ENCODE results near the gene CDK5R2.
"Not testable (repeated sequence)": the region's sequence is repeated elsewhere in the genome, so short reads cannot be mapped to it uniquely, and the experiment has no call there.

CDK5R2 gene

DNA sequence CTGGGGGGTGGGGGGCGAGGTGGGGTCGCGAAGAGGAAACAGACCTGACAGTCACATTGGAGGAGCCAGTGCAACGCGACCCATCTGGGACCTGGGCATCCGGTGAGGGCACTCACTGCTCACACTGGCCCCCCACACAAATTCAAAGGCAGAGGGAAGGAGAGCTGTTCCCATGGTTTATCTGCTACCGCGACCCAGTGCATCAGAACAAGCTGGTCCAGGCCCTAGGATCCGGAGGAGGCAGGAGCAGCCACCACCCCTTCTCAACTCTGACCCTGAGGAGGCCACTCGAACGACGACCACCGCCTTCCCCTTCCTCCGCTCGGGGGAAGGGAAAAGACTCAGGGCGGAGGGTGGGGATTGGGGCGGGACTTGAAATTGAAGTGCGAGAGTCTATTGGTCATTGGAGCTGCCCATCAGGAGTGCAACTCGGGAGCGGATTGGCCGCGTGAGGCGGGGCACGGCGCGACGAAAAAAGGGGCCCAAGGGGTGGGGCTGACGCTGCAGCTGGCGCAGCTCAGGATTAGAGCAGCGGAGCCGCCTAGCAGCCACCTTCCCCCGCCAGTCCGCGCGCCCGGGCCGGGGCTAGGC lies at the start of gene CDK5R2:
Gene CDK5R2, plus strand, starts transcription at position 526 of the 591 bp plus-strand sequence. CDS start 155 bp downstream, outside the sequence.
- peak; percentile 72 to 79 for DNase-seq (ENCODE audit: low read depth in 2 of 2)

DNA sequence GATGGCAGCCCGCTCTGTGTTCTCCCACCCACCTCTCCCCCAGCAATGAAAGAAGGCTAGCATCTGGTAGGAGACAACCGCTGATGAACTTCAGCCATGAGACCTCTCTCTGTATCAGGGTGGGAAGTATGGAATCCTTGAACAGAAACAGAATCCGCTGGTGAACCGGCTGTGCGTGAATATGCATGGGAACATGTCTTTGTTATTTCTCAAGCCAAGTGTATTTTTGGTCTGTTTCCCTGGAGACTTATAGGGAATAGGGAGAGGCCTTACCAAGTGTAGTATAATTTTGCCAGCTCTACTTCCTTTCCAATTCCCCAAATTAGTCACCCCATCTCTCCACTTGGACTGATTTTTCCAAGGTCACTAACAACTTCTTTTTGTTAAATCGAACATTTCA lies 48.7 kb upstream of the CDK5R2 start:
- no peak for DNase-seq (ENCODE audit: low read depth in 2 of 2)

DNA sequence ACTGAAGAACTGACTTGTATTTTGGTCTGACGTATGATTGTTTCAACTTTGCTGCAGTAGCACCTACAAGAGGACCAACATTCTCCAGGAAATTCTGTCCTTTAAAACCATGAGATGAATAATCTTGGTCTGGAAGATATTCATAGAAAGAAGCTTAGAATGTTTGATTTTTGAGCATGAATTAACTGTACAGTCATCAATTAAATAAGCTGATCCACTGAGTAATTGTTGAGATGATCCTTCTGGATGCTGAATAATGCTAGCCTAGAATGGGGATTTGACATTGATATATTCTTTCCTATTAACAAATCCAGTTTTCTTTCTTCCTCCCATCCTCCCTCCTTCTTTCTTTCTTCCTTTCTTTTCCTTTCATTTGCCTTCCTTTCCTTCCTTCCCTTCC lies 39.0 kb upstream of the CDK5R2 start:
- DNase-seq (ENCODE audit: low read depth in 2 of 2), result no peak

DNA sequence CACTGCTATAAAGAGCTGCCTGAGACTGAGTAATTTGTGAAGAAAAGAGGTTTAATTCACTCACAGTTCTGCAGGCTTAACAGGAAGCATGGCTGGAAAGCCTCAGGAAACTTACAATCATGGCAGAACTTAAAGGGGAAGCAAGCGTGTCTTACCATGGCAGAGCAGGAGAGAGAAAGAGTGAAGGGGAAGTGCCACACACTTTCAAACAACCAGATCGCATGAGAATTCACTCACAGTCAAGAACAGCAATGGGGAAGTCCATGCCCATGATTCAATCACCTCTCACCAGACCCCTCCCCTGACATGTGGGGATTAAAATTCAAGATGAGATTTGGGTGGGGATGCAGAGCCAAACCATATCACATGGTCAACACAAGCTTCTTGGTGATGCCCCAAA lies 34.7 kb upstream of the CDK5R2 start:
- DNase-seq (ENCODE audit: low read depth in 2 of 2), result no peak

DNA sequence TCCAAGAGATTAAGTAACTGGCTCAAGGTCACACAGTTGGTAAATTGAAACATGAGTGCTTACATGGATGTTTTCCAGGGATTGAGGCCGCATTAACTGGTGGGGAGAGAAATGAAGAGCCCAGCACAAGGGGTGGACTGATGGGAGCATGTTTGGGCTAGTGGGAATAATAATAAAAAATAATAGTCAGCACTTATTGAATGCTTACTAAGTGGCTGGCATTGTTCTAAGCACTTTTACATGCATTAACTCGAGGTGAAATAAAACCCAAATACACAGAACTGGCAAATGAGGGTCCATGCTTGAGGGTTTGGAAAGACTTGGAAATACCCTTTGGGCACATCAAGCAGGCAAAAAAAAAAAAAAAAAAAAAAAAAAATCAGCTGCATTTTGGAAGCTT lies 34.0 kb upstream of the CDK5R2 start:
- no peak for DNase-seq (ENCODE audit: low read depth in 2 of 2)

DNA sequence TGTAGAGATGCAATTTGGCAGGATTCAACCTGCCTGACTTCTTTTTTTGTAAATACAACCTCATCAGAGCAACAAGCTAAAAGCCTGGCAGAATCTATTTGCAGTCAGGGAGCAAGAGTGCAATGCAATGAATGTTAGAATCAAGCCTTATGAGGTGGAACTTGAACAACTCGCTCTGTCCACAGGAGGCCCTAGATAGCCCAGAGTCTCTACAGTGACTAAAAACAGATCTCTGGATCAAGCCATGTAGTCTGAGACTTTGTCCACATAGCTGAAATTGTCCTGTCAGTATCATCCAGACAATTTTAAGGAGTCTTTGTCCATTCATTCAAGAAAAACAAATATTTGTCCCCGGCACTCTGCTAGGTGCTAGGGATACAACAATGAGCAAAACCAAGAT lies 32.0 kb upstream of the CDK5R2 start:
- no peak for DNase-seq (ENCODE audit: low read depth in 2 of 2)

DNA sequence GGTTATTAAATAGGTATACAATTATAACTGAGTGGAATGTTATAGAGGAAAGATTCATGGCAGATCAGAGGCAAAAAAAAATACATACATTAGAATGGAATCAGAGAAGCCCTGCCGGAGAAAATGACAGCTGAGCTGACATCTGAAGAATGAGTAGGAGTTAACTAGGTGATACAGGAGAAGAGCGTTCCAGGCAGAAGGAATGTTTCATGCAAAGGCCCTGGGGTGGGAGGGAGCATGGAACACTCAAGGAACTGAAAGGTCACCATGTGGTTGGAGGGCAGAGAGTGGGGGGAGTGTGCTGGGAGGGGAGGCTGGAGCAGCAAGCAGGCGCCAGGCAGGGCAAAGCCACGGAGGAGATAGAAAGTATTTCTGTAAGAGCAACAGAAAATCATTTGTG lies 31.6 kb upstream of the CDK5R2 start:
- no peak for DNase-seq (ENCODE audit: low read depth in 2 of 2)

DNA sequence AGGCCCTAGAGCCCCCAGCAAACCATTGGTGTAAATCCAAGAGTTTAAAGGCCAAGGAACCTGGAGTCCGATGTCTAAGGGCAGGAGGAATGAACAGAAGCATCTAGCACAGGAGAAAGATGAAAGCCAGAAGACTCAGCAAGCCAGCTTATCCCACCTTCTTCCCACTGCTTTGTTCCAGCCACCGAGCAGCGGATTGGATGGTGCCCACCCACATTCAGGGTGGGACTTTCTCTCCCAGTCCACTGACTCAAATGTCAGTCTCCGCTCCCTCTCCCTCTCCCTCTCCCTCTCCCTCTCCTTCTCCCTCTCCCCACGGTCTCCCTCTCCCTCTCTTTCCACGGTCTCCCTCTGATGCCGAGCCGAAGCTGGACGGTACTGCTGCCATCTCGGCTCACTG lies 29.0 kb upstream of the CDK5R2 start:
- DNase-seq (ENCODE audit: low read depth in 2 of 2), result not testable (repeated sequence)

GRCh38 chr2:218931751-218932150 lies 27.7 kb upstream of the CDK5R2 start:
- DNase-seq (ENCODE audit: low read depth in 2 of 2), result not testable (repeated sequence)

- DNase-seq (ENCODE audit: low read depth in 2 of 2), result no peak
Observed at GRCh38 chr2:218944759-218945404, 14.6 kb upstream of the CDK5R2 start.

DNA sequence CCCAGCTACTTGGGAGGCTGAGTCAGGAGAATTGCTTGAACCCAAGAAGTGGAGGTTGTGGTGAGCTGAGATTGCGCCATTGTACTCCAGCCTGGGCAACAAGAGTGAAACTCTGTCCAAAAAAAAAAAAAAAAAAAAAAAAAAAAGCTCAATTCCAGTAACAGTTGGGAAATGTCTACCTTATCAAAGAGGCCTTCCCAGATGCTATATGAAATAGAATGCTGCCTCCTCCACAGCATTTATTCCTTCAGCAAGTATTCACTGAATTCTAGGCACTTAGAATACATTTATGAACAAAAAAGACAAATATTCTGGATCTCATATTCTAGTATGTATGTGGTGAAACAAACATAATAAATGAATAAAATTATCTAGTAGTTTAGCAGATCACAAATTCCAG lies 12.8 kb upstream of the CDK5R2 start:
- DNase-seq (ENCODE audit: low read depth in 2 of 2), result no peak

DNA sequence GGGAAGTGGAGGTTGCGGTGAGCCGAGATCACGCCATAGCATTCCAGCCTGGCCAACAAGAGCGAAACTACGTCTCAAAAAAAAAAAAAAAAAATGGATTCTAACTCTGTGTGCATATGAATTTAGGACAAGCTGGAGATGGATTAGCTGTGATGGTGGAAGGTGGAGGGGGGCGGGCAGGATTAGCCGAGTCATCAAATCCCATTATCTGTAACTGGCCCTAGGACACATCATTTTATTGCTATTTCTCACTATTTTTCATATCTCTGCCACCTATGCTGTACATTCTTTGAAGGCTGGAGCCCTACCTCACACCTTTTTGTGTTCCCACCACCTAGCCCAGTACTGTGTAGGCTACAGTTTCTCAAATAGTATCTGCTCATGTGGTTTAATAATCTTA lies 7.3 kb upstream of the CDK5R2 start:
- DNase-seq (ENCODE audit: low read depth in 2 of 2), result no peak

DNA sequence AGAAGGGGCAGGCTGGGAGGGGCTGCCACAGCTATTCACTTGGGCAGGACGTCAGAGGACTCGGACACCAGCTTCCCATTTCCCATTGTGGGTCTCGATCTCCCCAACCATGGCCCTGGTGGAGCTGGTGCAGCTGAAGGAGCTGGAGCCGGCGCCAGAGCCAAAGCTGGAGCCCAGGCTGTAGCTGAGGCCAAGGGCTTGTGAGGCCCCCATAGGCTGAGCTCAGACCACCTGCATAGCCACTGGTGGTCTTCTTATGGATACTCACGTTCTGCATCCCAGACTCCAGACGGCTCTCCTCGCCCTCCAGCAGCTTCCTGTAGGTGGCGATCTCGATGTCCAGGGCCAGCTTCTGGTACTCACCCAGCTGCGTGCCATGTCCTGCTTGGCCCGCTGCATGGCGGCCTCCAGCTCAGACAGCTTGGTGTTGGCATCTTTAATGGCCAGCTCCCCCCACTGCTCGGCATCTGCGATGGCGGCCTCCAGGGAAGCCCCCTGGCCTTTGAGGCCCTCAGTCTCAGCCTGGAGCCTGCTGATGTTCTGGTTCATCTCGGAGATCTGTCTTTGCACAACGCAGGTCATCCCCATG lies 6.0 kb upstream of the CDK5R2 start:
- DNase-seq (ENCODE audit: low read depth in 2 of 2), result no peak

GRCh38 chr2:218954541-218955300 lies 4.7 kb upstream of the CDK5R2 start:
- no peak for DNase-seq (ENCODE audit: low read depth in 2 of 2)

GRCh38 chr2:218956039-218956438 lies 3.4 kb upstream of the CDK5R2 start:
- DNase-seq (ENCODE audit: low read depth in 2 of 2), result no peak

GRCh38 chr2:218957671-218958070 lies 1.8 kb upstream of the CDK5R2 start:
- DNase-seq (ENCODE audit: low read depth in 2 of 2), result no peak

DNA sequence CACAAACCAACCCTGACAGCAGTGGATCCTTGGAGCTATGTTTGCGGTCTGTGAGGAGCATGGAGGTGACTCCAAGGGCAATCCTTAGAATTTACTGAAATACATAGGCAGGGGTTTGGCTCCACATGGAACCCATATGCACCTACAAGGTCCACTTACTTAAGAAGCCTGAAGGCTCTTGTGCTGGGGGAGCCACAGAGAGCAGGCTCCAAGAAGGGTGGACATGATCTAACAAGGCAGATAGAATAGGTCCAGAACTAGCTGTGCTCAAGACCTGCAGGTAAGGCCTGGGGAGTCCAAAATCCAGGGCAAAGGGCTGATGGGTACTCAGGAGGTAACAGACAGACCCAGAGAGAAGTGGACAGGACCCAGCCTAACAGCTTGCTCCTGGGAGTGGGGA lies 1.2 kb upstream of the CDK5R2 start:
- DNase-seq (ENCODE audit: low read depth in 2 of 2), result no peak

- no peak for DNase-seq (ENCODE audit: low read depth in 2 of 2)
Observed at GRCh38 chr2:218959761-218960308, 369 bp downstream of the CDK5R2 start.

DNA sequence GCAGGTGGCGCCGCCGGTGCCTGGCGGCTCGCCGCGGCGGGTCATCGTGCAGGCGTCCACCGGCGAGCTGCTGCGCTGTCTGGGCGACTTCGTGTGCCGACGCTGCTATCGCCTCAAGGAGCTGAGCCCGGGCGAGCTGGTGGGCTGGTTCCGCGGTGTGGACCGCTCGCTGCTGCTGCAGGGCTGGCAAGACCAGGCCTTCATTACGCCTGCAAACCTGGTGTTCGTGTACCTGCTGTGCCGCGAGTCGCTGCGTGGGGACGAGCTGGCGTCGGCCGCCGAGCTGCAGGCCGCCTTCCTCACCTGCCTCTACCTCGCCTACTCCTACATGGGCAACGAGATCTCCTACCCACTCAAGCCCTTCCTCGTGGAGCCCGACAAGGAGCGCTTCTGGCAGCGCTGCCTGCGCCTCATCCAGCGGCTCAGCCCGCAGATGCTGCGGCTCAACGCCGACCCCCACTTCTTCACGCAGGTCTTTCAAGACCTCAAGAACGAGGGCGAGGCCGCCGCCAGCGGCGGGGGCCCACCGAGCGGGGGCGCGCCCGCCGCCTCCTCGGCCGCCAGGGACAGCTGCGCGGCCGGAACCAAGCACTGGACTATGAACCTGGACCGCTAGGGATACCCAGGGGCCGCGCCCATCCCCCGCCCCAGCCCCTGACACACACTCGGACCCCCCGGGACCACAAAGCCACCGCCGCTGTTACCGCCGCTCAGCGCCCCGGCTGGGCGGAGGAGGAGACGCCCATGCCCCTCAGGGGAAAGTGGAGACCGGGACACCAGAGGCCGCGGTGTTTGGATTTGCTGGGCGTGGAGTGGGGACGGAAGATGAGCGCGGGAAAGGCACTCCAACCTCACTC lies 1.1 kb downstream of the CDK5R2 start:
- DNase-seq (ENCODE audit: low read depth in 2 of 2), result no peak

GRCh38 chr2:218961229-218961628 lies 1.8 kb downstream of the CDK5R2 start:
- no peak for DNase-seq (ENCODE audit: low read depth in 2 of 2)
